ENCODE results near the gene BNIPL. TPM values are rescaled to one million over a fixed set of nuclear protein-coding genes. Genes with fewer than 3 reads are reported as not detected.

Gene BNIPL
- total and polyA plus RNA-seq, 2 of the 13 experiments (the other 11 are each of a cell fraction or from before 2014, with no cell fraction given), result 0.40 to 1.1 TPM

GRCh38 chr1:151008244-151009205 is 27.9 kb upstream of the BNIPL start, which contains the start of gene PRUNE1 (continued):
- TF ChIP-seq ELK4 (CRISPR knock-in tag; IDR thresholded peaks at IDR 0.05; ENCODE audit: borderline replicate concordance) (no peak), LBX2 (CRISPR knock-in tag; IDR thresholded peaks at IDR 0.05; ENCODE audit: borderline replicate concordance) (no peak), BCL3 (CRISPR knock-in tag; IDR thresholded peaks at IDR 0.05) (peak; percentile 24; the same call in 1 of the 2 replicates), SKI (IDR thresholded peaks at IDR 0.05; ENCODE audit: partially characterized antibody) (peak; percentile 10), CBX5 (CRISPR knock-in tag; IDR thresholded peaks at IDR 0.05; ENCODE audit: borderline replicate concordance) (no peak; the same call in 1 of the 2 replicates), TCF7 (IDR thresholded peaks at IDR 0.05; ENCODE audit: low read depth) (no peak), NFE2 (CRISPR knock-in tag; IDR thresholded peaks at IDR 0.05) (no peak), TERF1 (CRISPR knock-in tag; IDR thresholded peaks at IDR 0.05) (no peak), PPARG (CRISPR knock-in tag; conservative IDR thresholded peaks at IDR 0.05) (no peak), ZNF652 (CRISPR knock-in tag; IDR thresholded peaks at IDR 0.05; ENCODE audit: borderline replicate concordance, low read depth) (no peak), ZNF383 (CRISPR knock-in tag; IDR thresholded peaks at IDR 0.05; ENCODE audit: borderline replicate concordance) (no peak), RBAK (CRISPR knock-in tag; IDR thresholded peaks at IDR 0.05) (no peak), PTBP1 (IDR thresholded peaks at IDR 0.05; ENCODE audit: low read depth, low read length, poor library complexity, severe bottlenecking) (no peak), DNMT3B (CRISPR knock-in tag; conservative IDR thresholded peaks at IDR 0.05) (no peak), ZNF678 (CRISPR knock-in tag; IDR thresholded peaks at IDR 0.05) (no peak), DDIT3 (CRISPR knock-in tag; IDR thresholded peaks at IDR 0.05) (no peak), ZNF33A (CRISPR knock-in tag; IDR thresholded peaks at IDR 0.05; ENCODE audit: borderline replicate concordance) (no peak), MEIS2 (CRISPR knock-in tag; IDR thresholded peaks at IDR 0.05) (no peak), ZNF570 (CRISPR knock-in tag; IDR thresholded peaks at IDR 0.05; ENCODE audit: borderline replicate concordance) (no peak)
